ENCODE data around the gene TRPM2.

Gene TRPM2

GRCh38 chr21:44319407-44320065, 33.9 kb upstream of the TRPM2 start:
- Histone ChIP-seq H3K9me3 (ENCODE audit: insufficient read depth, low read length, severe bottlenecking) (no peaks in the 10 kb centered on the region), H3K27ac (ENCODE audit: low read length) (no peak overlapping the region), H3K9ac (ENCODE audit: low read depth, low read length) (no peak overlapping the region), H4K20me1 (ENCODE audit: insufficient read depth, low read length) (peaks cover 34% of the 10 kb centered on the region), H3K4me2 (ENCODE audit: insufficient read depth, low read length) (no peak overlapping the region), H2AFZ (ENCODE audit: low read depth, low read length) (no peak overlapping the region), H3K79me2 (ENCODE audit: insufficient read depth, low read length) (no peaks in the 10 kb centered on the region), H3K4me1 (ENCODE audit: insufficient read depth, low read length) (no peaks in the 10 kb centered on the region), H3K36me3 (ENCODE audit: insufficient read depth, low read length) (peaks cover 91% of the 10 kb centered on the region), H3K4me3 (ENCODE audit: low read depth in 1 of 2, low read length in 2 of 2) (no peak overlapping the region), H3K27me3 (ENCODE audit: insufficient read depth, low read length, poor library complexity) (no peaks in the 10 kb centered on the region)
- no peak for TF ChIP-seq EZH2 (IDR thresholded peaks at IDR 0.05; ENCODE audit: borderline replicate concordance, low read depth, low read length, severe bottlenecking)
- TF ChIP-seq, protein P1, sequence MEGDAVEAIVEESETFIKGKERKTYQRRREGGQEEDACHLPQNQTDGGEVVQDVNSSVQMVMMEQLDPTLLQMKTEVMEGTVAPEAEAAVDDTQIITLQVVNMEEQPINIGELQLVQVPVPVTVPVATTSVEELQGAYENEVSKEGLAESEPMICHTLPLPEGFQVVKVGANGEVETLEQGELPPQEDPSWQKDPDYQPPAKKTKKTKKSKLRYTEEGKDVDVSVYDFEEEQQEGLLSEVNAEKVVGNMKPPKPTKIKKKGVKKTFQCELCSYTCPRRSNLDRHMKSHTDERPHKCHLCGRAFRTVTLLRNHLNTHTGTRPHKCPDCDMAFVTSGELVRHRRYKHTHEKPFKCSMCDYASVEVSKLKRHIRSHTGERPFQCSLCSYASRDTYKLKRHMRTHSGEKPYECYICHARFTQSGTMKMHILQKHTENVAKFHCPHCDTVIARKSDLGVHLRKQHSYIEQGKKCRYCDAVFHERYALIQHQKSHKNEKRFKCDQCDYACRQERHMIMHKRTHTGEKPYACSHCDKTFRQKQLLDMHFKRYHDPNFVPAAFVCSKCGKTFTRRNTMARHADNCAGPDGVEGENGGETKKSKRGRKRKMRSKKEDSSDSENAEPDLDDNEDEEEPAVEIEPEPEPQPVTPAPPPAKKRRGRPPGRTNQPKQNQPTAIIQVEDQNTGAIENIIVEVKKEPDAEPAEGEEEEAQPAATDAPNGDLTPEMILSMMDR (IDR thresholded peaks at IDR 0.05; ENCODE audit: borderline replicate concordance, extremely low read depth, low read length, poor library complexity, severe bottlenecking) = no peak
- ATAC-seq (ENCODE audit: insufficient read depth, low read depth) (no peak), DNase-seq (no peak)

GRCh38 chr21:44320847-44321246, 32.6 kb upstream of the TRPM2 start:
- Histone ChIP-seq H3K9me3 (ENCODE audit: insufficient read depth, low read length, severe bottlenecking) (no peaks in the 10 kb centered on the region), H3K27me3 (ENCODE audit: insufficient read depth, low read length, poor library complexity) (no peaks in the 10 kb centered on the region), H3K4me1 (ENCODE audit: insufficient read depth, low read length) (no peaks in the 10 kb centered on the region), H3K4me3 (ENCODE audit: low read depth in 1 of 2, low read length in 2 of 2) (no peak overlapping the region), H3K9ac (ENCODE audit: low read depth, low read length) (no peak overlapping the region), H2AFZ (ENCODE audit: low read depth, low read length) (no peak overlapping the region), H3K27ac (ENCODE audit: low read length) (no peak overlapping the region), H3K36me3 (ENCODE audit: insufficient read depth, low read length) (peaks cover 92% of the 10 kb centered on the region), H4K20me1 (ENCODE audit: insufficient read depth, low read length) (peaks cover 26% of the 10 kb centered on the region), H3K4me2 (ENCODE audit: insufficient read depth, low read length) (no peak overlapping the region), H3K79me2 (ENCODE audit: insufficient read depth, low read length) (no peaks in the 10 kb centered on the region)
- no peak for TF ChIP-seq EZH2 (IDR thresholded peaks at IDR 0.05; ENCODE audit: borderline replicate concordance, low read depth, low read length, severe bottlenecking)
- TF ChIP-seq, protein P1 (IDR thresholded peaks at IDR 0.05; ENCODE audit: borderline replicate concordance, extremely low read depth, low read length, poor library complexity, severe bottlenecking) = no peak
- no peak for DNase-seq
- ATAC-seq (ENCODE audit: insufficient read depth, low read depth) = no peak

- Histone ChIP-seq H3K4me3 (ENCODE audit: low read depth in 1 of 2, low read length in 2 of 2) (no peak overlapping the region), H3K4me2 (ENCODE audit: insufficient read depth, low read length) (no peak overlapping the region), H3K36me3 (ENCODE audit: insufficient read depth, low read length) (peaks cover 90% of the 10 kb centered on the region), H3K9me3 (ENCODE audit: insufficient read depth, low read length, severe bottlenecking) (no peaks in the 10 kb centered on the region), H3K9ac (ENCODE audit: low read depth, low read length) (no peak overlapping the region), H3K79me2 (ENCODE audit: insufficient read depth, low read length) (no peaks in the 10 kb centered on the region), H4K20me1 (ENCODE audit: insufficient read depth, low read length) (peaks cover 28% of the 10 kb centered on the region), H3K27ac (ENCODE audit: low read length) (no peak overlapping the region), H3K4me1 (ENCODE audit: insufficient read depth, low read length) (no peaks in the 10 kb centered on the region), H3K27me3 (ENCODE audit: insufficient read depth, low read length, poor library complexity) (no peaks in the 10 kb centered on the region), H2AFZ (ENCODE audit: low read depth, low read length) (no peak overlapping the region)
- no peak for DNase-seq
- no peak for TF ChIP-seq EZH2 (IDR thresholded peaks at IDR 0.05; ENCODE audit: borderline replicate concordance, low read depth, low read length, severe bottlenecking)
- TF ChIP-seq, protein P1 (IDR thresholded peaks at IDR 0.05; ENCODE audit: borderline replicate concordance, extremely low read depth, low read length, poor library complexity, severe bottlenecking) = no peak
- no peak for ATAC-seq (ENCODE audit: insufficient read depth, low read depth)
Measured at GRCh38 chr21:44321846-44322450, 31.5 kb upstream of the TRPM2 start.

Measured in DND-41 (cell line).